ENCODE data around the gene ZSCAN5A. TPM values are rescaled to one million over a fixed set of nuclear protein-coding genes. Genes with fewer than 3 reads are reported as not detected.
"Not testable (repeated sequence)": the region's sequence is repeated elsewhere in the genome, so short reads cannot be mapped to it uniquely, and the experiment has no call there.

ZSCAN5A gene
- total and polyA plus RNA-seq, 2 donors (not counting 1 experiment from before 2014, with no cell fraction given), result 5.5 to 6.3 TPM

DNA sequence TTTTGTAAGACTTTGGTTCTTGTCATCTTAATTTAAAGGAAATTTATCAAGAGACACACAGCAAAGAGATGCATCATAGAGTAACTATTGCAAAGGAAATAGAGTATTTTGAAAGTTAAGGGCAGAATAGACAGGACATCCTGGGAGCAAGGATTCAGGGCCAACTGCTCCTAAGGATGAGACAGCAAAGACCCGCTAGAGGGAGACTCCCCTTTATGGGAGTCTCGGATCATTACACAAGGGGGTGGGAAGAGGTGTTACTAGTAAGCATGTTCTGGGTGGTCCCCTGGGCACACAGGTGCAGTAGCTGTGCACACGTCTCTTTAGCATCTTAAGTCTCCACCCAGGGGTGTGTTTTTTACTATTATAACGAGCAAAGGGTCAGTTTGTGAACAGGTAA is 102.9 kb downstream of the ZSCAN5A start:
- no peak overlapping the region for H3K27ac ChIP-seq (ENCODE audit: insufficient read depth, low read length)
- H4K20me1 ChIP-seq (ENCODE audit: control insufficient read depth, extremely low read depth, insufficient read depth, low read length), result no peaks in the 10 kb centered on the region
- no peak for DNase-seq (ENCODE audit: low read depth in 2 of 2)
- H3K36me3 ChIP-seq (ENCODE audit: control insufficient read depth, insufficient read depth, low read length), result no peaks in the 10 kb centered on the region
- H3K27me3 ChIP-seq (ENCODE audit: control insufficient read depth, insufficient read depth, low read length), result no peaks in the 10 kb centered on the region
- no peaks in the 10 kb centered on the region for H3K79me2 ChIP-seq (ENCODE audit: control insufficient read depth, insufficient read depth, low read length)
- H3K4me1 ChIP-seq (ENCODE audit: control insufficient read depth, extremely low read depth, insufficient read depth, low read length), result no peaks in the 10 kb centered on the region
- no peak overlapping the region for H2AFZ ChIP-seq (ENCODE audit: low read length)
- no peaks in the 10 kb centered on the region for H3K9me3 ChIP-seq (ENCODE audit: control insufficient read depth, insufficient read depth, low read depth, low read length)
- no peak overlapping the region for H3K4me3 ChIP-seq (replicated peaks in 1 of 4; ENCODE audit: control extremely low read depth in 1 of 4, insufficient read depth in 1 of 4, low read depth in 3 of 4, low read length in 4 of 4)
- no peak overlapping the region for H3K9ac ChIP-seq (ENCODE audit: insufficient read depth, low read length)
- TF ChIP-seq, protein P1, sequence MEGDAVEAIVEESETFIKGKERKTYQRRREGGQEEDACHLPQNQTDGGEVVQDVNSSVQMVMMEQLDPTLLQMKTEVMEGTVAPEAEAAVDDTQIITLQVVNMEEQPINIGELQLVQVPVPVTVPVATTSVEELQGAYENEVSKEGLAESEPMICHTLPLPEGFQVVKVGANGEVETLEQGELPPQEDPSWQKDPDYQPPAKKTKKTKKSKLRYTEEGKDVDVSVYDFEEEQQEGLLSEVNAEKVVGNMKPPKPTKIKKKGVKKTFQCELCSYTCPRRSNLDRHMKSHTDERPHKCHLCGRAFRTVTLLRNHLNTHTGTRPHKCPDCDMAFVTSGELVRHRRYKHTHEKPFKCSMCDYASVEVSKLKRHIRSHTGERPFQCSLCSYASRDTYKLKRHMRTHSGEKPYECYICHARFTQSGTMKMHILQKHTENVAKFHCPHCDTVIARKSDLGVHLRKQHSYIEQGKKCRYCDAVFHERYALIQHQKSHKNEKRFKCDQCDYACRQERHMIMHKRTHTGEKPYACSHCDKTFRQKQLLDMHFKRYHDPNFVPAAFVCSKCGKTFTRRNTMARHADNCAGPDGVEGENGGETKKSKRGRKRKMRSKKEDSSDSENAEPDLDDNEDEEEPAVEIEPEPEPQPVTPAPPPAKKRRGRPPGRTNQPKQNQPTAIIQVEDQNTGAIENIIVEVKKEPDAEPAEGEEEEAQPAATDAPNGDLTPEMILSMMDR (conservative IDR thresholded peaks at IDR 0.05 in 1 of 2, IDR thresholded peaks at IDR 0.05 in 1 of 2; ENCODE audit: low read depth in 1 of 2, low read length in 2 of 2), result no peak
- TF ChIP-seq EZH2 (IDR thresholded peaks at IDR 0.05; ENCODE audit: low read length, missing control alignments), result no peak
- no peak overlapping the region for H3K4me2 ChIP-seq (ENCODE audit: extremely low read depth, insufficient read depth, low read length)

DNA sequence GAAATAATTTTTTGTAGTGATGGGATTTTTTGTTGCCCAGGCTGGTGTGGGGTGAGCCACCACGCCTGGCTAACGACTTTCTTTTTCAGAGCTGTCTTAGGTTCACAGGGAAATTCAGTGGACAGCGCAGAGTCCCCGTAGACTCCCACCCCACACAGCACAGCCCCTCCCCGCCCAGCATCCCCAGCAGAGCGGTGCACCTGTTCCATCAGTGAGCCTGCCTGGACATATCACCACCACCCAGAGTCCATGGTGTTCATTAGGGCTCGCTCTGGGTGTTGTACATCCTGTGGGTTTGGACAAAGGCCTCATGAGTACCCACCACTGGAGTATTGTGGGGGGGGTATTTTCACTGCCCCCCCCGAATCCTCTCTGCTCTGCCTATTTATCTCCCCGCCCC is 104.6 kb downstream of the ZSCAN5A start:
- H3K79me2 ChIP-seq (ENCODE audit: control insufficient read depth, insufficient read depth, low read length); H3K4me3 ChIP-seq (replicated peaks in 1 of 4; ENCODE audit: control extremely low read depth in 1 of 4, insufficient read depth in 1 of 4, low read depth in 3 of 4, low read length in 4 of 4); H4K20me1 ChIP-seq (ENCODE audit: control insufficient read depth, extremely low read depth, insufficient read depth, low read length); H3K27ac ChIP-seq (ENCODE audit: insufficient read depth, low read length); H3K9ac ChIP-seq (ENCODE audit: insufficient read depth, low read length); H3K27me3 ChIP-seq (ENCODE audit: control insufficient read depth, insufficient read depth, low read length); H3K4me2 ChIP-seq (ENCODE audit: extremely low read depth, insufficient read depth, low read length); H3K36me3 ChIP-seq (ENCODE audit: control insufficient read depth, insufficient read depth, low read length); DNase-seq (ENCODE audit: low read depth in 2 of 2); H3K4me1 ChIP-seq (ENCODE audit: control insufficient read depth, extremely low read depth, insufficient read depth, low read length); H3K9me3 ChIP-seq (ENCODE audit: control insufficient read depth, insufficient read depth, low read depth, low read length); H2AFZ ChIP-seq (ENCODE audit: low read length): not testable (repeated sequence)

DNA sequence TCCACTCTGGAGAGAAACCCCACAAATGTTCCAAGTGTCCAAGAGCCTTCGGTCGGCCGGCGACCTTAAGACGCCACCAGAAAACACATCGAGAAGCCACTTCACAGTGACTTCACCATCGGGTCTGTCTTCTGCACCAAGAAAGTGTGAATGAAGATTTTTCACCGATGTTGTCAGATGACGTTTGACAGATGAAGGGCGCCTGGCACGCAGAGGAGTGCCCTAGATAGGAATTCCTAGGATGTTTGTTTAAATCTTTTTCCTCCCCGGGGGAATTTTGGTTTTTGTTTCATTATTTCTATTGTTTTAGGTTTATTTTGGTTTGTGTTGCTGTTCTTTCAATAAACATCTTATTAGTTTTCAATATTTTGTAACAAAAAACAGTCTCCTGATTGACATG is 105.5 kb downstream of the ZSCAN5A start:
- no peak for DNase-seq (ENCODE audit: low read depth in 2 of 2)
- no peak overlapping the region for H3K4me2 ChIP-seq (ENCODE audit: extremely low read depth, insufficient read depth, low read length)

DNA sequence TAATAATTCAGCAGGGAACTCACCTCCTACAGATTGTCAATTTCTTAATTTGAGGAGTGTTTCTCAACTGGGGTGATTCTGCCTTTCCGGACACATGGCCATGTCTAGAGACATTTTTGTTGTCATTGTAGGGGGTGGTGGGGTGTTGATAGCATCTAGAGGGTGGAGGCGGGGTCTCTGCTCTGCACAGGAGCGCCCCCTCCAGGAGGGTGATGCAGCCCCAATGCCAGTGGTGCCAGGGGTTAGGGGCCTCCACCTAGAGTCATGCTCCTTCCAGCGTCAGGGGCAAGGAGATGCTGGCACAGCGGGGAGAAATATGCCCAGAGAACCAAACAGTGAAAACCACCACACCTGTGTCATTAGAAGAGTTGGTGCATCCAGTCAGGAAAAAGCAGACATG is 107.1 kb downstream of the ZSCAN5A start:
- H3K4me1 ChIP-seq (ENCODE audit: control insufficient read depth, extremely low read depth, insufficient read depth, low read length); H3K9me3 ChIP-seq (ENCODE audit: control insufficient read depth, insufficient read depth, low read depth, low read length); H3K27ac ChIP-seq (ENCODE audit: insufficient read depth, low read length); H4K20me1 ChIP-seq (ENCODE audit: control insufficient read depth, extremely low read depth, insufficient read depth, low read length); DNase-seq (ENCODE audit: low read depth in 2 of 2); H3K36me3 ChIP-seq (ENCODE audit: control insufficient read depth, insufficient read depth, low read length); H2AFZ ChIP-seq (ENCODE audit: low read length); H3K9ac ChIP-seq (ENCODE audit: insufficient read depth, low read length); H3K4me3 ChIP-seq (replicated peaks in 1 of 4; ENCODE audit: control extremely low read depth in 1 of 4, insufficient read depth in 1 of 4, low read depth in 3 of 4, low read length in 4 of 4); H3K27me3 ChIP-seq (ENCODE audit: control insufficient read depth, insufficient read depth, low read length); H3K79me2 ChIP-seq (ENCODE audit: control insufficient read depth, insufficient read depth, low read length); H3K4me2 ChIP-seq (ENCODE audit: extremely low read depth, insufficient read depth, low read length): not testable (repeated sequence)

More for the DNA sequence above, 105.5 kb downstream of the ZSCAN5A start:
- Histone ChIP-seq H3K36me3 (ENCODE audit: control insufficient read depth, insufficient read depth, low read length) (no peaks in the 10 kb centered on the region), H3K27me3 (ENCODE audit: control insufficient read depth, insufficient read depth, low read length) (no peaks in the 10 kb centered on the region), H3K4me3 (replicated peaks in 1 of 4; ENCODE audit: control extremely low read depth in 1 of 4, insufficient read depth in 1 of 4, low read depth in 3 of 4, low read length in 4 of 4) (no peak overlapping the region), H3K27ac (ENCODE audit: insufficient read depth, low read length) (no peak overlapping the region), H3K9me3 (ENCODE audit: control insufficient read depth, insufficient read depth, low read depth, low read length) (no peaks in the 10 kb centered on the region), H3K79me2 (ENCODE audit: control insufficient read depth, insufficient read depth, low read length) (no peaks in the 10 kb centered on the region), H2AFZ (ENCODE audit: low read length) (no peak overlapping the region), H3K4me1 (ENCODE audit: control insufficient read depth, extremely low read depth, insufficient read depth, low read length) (no peaks in the 10 kb centered on the region), H4K20me1 (ENCODE audit: control insufficient read depth, extremely low read depth, insufficient read depth, low read length) (no peaks in the 10 kb centered on the region), H3K9ac (ENCODE audit: insufficient read depth, low read length) (no peak overlapping the region)
- TF ChIP-seq, protein P1 (conservative IDR thresholded peaks at IDR 0.05 in 1 of 2, IDR thresholded peaks at IDR 0.05 in 1 of 2; ENCODE audit: low read depth in 1 of 2, low read length in 2 of 2), result no peak
- TF ChIP-seq EZH2 (IDR thresholded peaks at IDR 0.05; ENCODE audit: low read length, missing control alignments), result no peak
